ENCODE data around the gene SARS2.
A peak's percentile ranks its signal among the peaks of the same experiment; 100 is the strongest.

SARS2 gene

DNA sequence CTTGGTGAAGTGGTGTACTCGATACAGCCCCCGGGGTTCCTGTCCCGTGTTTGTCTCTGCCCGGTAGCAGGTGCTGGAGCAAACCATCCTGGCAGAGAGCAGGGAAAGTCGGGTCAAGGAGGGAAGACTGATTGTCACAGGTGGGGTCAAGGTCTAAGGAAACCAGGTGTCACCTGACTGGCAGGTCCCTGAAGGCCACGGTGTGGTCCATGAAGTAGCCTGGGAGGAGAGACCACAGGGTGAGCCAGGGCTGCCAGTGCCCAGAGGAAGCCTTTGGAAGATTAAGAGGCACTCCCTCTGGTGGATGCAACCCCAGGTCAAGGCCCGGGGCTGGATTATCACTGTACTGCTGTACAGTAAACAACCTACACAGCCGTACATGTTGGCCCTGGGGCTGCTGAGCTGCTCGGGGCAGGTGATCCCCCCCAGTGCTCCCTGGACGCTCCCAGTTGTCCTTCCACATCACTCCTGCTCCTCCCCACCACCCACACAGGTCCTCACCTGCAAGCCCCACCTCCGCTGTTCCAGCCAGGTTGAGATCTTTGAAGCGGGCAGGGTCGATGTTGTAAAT, 12.6 kb downstream of the SARS2 start:
- no peak for DNase-seq

GRCh38 chr19:38917516-38917915, 13.0 kb downstream of the SARS2 start:
- DNase-seq, result no peak

GRCh38 chr19:38915329-38916321, 14.9 kb downstream of the SARS2 start:
- no peak for DNase-seq

DNA sequence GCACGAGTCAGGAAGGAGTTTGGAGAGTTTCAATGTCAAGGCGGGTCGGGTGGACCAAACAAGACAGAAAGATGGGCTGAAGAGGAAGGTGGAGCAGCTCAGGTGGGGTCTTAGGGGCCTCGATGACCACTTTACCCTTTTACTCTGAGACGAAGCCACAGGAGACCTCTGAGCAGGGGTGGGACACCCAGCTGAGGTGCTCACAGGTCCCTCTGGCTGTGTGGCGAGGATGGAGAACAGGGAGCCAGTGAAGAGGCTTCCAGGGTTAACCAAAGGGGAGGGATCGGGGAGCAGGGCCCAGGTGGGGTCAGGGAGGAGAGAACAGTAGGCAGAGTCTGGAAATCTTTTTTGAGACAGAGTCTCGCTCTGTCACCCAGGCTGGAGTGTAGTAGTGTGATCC, 16.6 kb downstream of the SARS2 start:
- no peak for DNase-seq

DNA sequence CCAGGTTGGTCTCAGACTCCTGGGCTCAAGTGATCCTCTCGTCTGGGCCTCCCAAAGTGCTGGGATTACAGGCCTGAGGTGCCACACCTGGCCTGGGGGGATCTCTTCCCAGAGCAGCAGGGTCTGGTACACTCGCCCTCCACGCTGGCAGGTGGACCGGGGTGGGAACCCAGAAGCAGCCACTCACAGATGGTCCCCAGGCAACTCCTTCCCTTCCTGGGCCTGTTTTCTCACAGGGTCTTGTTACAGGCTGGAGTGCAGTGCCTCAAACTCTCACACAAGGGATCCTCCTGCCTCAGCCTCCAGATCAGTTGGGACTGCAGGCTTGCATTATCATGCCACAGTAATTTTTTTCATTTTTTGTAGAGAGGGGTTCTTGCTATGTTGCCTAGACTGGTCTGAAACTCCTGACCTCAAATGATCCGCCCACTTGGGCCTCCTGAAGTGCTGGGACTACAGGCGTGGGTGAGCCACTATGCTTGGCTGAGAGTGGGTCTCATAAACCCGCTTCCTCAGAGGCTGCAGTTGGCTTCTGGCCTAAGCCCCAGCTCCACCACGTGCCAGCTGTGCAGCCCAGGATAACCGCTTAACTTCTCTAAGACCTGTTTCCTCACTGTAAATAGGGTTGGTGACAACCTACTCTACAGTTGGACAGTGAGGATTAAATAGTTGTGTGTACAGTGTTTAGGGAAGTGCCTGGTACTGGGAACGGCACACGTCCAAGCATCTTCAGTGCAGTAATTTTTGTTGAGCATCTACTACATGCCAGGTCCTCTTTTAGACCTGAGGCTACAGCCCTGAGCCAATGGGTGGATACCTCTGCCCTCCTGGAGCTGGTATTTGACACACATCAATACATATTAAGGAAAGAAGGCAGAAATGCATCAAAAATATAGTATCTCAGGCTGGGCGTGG, 17.7 kb downstream of the SARS2 start:
- DNase-seq, result no peak

GRCh38 chr19:38911388-38912001, 19.1 kb downstream of the SARS2 start:
- DNase-seq, result no peak

DNA sequence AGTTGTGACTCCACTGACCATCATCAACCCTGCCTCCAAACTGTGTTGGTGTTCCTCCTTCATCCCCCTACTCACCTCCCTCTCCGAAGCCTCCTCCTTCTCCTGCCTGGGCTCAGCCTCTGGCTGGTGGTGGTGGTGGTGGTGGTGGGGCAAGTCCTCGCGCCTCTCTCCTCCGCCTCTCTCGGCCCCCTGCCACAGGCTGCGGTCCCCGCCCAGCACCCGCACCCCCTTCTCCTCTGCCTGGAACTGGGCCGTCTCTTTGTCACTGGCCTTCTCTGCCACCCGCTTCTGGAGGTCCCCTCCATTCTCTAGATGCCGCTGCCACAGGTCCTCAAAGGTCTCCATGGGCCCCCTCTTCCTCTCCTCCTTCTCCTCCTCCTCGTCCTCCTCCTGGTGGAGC, 20.1 kb downstream of the SARS2 start:
- DNase-seq, result no peak

DNA sequence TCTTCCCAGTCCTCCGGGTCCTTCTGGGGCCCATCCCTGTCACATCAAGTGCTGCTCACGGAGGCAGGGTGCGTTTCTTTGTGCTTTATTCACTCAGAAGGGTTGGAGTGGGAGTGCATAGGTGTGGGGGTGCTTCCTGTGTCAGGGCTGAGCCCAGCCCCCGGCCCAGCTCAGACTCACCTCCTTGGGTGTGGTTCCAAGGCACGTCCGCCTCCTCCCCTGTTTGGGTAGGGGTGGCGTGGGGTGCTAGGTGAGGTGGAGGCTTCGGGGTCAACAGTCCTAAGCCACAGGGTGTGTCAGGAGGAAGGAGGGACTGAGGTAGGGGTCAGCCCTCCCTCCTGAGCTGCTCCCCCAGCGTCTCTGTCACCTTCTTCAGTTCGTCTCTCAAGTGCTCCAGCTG, 21.7 kb downstream of the SARS2 start:
- no peak for DNase-seq

GRCh38 chr19:38907670-38908069, 22.9 kb downstream of the SARS2 start:
- DNase-seq, result no peak

DNA sequence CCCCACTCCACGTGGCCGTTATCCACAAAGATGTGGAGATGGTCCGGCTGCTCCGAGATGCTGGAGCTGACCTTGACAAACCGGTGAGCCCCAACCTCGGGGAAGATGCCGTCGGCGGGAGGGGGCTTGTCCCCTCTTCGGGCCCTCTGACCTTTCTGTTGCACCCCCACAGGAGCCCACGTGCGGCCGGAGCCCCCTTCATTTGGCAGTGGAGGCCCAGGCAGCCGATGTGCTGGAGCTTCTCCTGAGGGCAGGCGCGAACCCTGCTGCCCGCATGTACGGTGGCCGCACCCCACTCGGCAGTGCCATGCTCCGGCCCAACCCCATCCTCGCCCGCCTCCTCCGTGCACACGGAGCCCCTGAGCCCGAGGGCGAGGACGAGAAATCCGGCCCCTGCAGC, 23.3 kb downstream of the SARS2 start:
- DNase-seq, result no peak

- no peak for DNase-seq
Measured at GRCh38 chr19:38905620-38906019, 24.9 kb downstream of the SARS2 start.

- DNase-seq, result no peak
Measured at GRCh38 chr19:38904581-38905539, 25.7 kb downstream of the SARS2 start.

DNA sequence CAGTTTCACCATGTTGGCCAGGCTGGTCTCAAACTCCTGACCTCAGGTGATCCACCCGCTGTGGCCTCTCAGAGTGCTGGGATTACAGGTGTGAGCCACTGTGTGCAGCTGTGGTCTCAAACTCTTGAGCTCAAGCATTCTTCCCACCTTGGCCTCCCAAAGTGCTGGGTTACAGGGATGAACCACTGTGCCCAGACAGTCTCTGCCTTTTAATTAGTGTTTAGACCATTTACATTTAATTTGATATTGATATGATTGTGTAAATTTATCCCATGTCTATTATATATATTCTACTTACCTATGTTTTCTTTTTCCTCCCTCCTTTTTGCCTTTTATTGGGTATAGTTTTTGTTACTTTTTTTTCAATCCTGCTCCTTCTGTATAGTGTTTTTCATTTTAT, 28.9 kb downstream of the SARS2 start:
- DNase-seq, result no peak

- no peak for DNase-seq
Measured at GRCh38 chr19:38900743-38901190, 29.8 kb downstream of the SARS2 start.

DNA sequence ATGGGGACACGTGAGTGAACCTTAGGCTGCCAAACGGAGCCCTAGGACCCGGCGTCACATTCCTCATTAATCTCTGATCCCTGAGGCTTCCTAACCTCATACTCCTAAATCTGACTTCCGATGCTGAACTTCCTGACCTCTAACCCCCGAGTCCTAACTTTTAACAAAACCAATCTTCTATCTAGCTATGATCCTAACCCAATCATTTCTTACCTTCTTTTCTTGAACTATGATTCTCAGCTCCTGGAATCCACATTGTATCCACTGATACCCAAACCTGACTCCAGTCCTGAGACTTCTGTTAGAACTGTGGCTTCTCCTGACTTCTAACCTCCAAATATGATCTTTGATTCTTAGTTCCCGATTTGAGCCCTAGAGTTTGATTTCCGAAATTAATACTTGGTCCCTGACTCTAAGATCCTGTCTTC, 30.3 kb downstream of the SARS2 start:
- no peak for DNase-seq

- DNase-seq, result peak; percentile 100
Measured at GRCh38 chr19:38899447-38900201, 30.9 kb downstream of the SARS2 start, which contains the start of the genes NFKBIB and SIRT2. TSS of gene NFKBIB (plus strand) at chr19:38899969. CDS start at chr19:38900033, 64 bp downstream. TSS of gene SIRT2 (minus strand) at chr19:38899618. CDS start at chr19:38899521, 97 bp downstream.

DNA sequence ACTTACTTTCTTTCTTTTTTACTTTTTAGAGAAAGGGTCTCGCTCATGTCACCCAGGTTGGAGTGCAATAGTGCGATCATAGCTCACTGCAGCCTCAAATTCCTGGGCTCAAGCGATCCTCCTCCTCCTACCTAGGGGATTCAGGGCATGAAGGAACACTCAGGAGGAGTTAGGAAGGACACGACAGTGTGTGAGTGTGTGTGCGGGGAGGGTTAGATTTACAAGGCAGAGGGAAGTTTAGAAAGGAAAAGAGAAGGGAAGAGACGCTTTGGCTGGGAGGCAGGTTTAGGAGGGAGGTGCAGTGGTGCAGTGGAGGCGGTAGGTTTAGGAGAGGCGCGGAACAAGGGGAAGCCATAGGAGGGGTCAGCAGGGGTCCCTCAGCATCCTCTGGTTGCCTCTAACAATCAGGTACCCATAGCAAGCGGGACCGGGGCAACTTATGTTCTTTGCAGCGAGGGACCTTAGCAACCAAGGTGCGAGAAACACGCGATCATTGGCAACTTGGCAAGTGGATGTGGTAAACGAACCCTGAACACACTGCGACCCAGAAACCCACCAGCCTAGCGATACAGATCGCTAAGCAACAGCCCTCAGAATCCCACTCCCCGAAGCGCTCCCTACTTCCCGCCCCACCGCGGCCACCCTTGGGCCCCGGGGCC, 31.6 kb downstream of the SARS2 start:
- peak; percentile 3 for DNase-seq

DNA sequence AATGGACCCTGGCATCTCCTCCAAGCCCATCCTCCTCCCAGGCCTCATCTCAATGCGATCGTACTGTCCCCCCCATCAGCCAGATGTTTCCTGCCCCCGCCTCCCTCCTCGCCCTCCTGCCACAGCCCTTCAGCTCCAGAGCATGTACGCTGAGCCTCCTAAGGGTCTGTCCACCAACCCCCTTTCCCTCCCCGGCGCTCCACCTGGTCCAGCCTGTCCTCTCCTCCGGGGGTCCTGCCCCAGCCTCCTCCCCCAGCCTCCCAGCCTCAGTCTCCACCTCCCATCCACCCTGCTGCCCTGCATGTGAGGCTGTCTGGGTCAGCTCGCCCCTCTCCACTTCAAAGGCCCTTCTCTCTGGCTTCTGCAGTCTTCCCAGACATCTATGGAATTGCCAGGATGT, 35.6 kb downstream of the SARS2 start:
- DNase-seq, result no peak

DNA sequence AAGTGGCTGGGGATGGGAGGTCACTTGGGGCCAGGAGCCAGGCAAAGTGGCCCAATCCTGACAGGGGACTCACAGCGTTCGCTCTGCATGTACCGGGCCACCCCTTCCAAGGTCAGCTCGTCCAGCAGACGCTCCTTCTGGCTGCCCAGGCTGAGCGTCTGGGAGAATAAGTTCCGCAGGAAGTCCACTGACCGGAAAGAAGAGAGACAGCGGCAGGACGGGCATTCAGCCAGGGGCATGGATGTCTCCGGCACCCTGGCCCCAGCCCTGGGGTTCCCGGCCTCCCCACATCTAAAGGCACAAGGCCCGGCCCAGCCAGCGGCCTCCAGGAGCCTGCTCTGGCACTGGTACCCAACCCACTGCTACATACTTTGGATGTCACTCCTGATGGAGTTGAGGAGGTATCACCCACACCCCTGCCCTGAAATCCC, 37.2 kb downstream of the SARS2 start:
- DNase-seq, result no peak

GRCh38 chr19:38892841-38893240, 37.7 kb downstream of the SARS2 start:
- no peak for DNase-seq
